Endothelial cell of umbilical vein (primary cell): Measurements from ENCODE around the gene GPATCH2L. TPM values are rescaled to one million over a fixed set of nuclear protein-coding genes. Genes with fewer than 3 reads are reported as not detected.

ENCODE experiments used
- BruUV-seq: library from RNA; stranded (reverse); fragments of 400-500 nt; replicated peaks from 2 replicates; lab custom pipeline; 2021; lab: Mats Ljungman, UMichigan
- CTCF ChIA-PET: fragments of 300-600, 350-600 bp; sonication (Branson Sonifier 250); formaldehyde crosslinking; loops from one replicate; lab custom pipeline; 2021; ENCODE audit warnings: antibody characterized with exemption, inconsistent platforms; lab: Charles Lee
- POLR2A ChIA-PET: fragments of 300-600, 350-600 bp; sonication (Branson Sonifier 250); formaldehyde crosslinking; loops from one replicate; lab custom pipeline; 2021; ENCODE audit warnings: antibody characterized with exemption, inconsistent platforms; lab: Charles Lee
- DNase-seq: peaks from one replicate; pipeline ENCODE4 v3.0.0-alpha.2; 2011; ENCODE audit warnings: low read depth, low spot score
- FAIRE-seq: peaks from 2 replicates; lab custom pipeline; 2011; peaks lifted over from hg19 to GRCh38; lab: Jason Lieb, UNC
- H2AFZ ChIP-seq: 2 replicates; pipeline ENCODE4 v1.6.0; 2012; ENCODE audit warnings: low read depth, low read length, control low read depth, inconsistent platforms
- H3K27ac ChIP-seq: 2 replicates; pipeline ENCODE4 v1.5.1; 2011; ENCODE audit warnings: low read depth, mild to moderate bottlenecking, control low read depth, low read length, moderate library complexity; ENCODE audit not compliant: insufficient read depth
- H3K27me3 ChIP-seq, 2 experiments: 2 replicates each; pipeline versions ENCODE4 v1.6.0 to v1.6.1; 2011; ENCODE audit warnings: low read length in 2 of 2, mixed read lengths in 1 of 2; ENCODE audit not compliant: control insufficient read depth in 2 of 2, insufficient read depth in 2 of 2
- H3K36me3 ChIP-seq, 2 experiments: 2 replicates in 1 of 2; 3 replicates in 1 of 2; pipeline ENCODE4 v1.5.1; 2011; ENCODE audit warnings: low read length in 2 of 2, mild to moderate bottlenecking in 1 of 2, moderate library complexity in 1 of 2; ENCODE audit not compliant: control insufficient read depth in 2 of 2, insufficient read depth in 2 of 2; ENCODE audit errors: extremely low read depth in 1 of 2
- H3K4me1 ChIP-seq: 3 replicates; pipeline ENCODE4 v1.5.1; 2011; ENCODE audit warnings: mild to moderate bottlenecking, low read length; ENCODE audit not compliant: control insufficient read depth, insufficient read depth; ENCODE audit errors: extremely low read depth
- H3K4me2 ChIP-seq: 2 replicates; pipeline ENCODE4 v1.6.1; 2011; ENCODE audit warnings: low read length, control low read depth, mixed read lengths; ENCODE audit not compliant: insufficient read depth
- H3K4me3 ChIP-seq, 3 experiments: fragments of 200-600 bp in 1 of 3; sonication (generic), shearing (Covaris generic) in 1 of 3; replicated peaks in 1 of 3; 2 replicates each; pipeline ENCODE4 v1.5.1; 2011 to 2016; ENCODE audit warnings: control low read depth in 3 of 3, low read length in 3 of 3, mild to moderate bottlenecking in 2 of 3, inconsistent platforms in 1 of 3, low read depth in 1 of 3, moderate library complexity in 1 of 3; ENCODE audit not compliant: insufficient read depth in 1 of 3
- H3K79me2 ChIP-seq: 2 replicates; pipeline ENCODE4 v1.6.0; 2012; ENCODE audit warnings: low read length, inconsistent platforms; ENCODE audit not compliant: control insufficient read depth, insufficient read depth
- H3K9ac ChIP-seq: replicated peaks from 2 replicates; pipeline ENCODE3; 2011; ENCODE audit warnings: low read length, control low read depth; ENCODE audit not compliant: insufficient read depth; ENCODE audit errors: extremely low read depth
- H3K9me1 ChIP-seq: replicated peaks from 3 replicates; pipeline ENCODE4 v1.6.0; 2011; ENCODE audit warnings: mild to moderate bottlenecking, low read length; ENCODE audit not compliant: control insufficient read depth, insufficient read depth; ENCODE audit errors: extremely low read depth
- H3K9me3 ChIP-seq: replicated peaks from 2 replicates; pipeline ENCODE4 v1.5.1; 2012; ENCODE audit warnings: low read length, inconsistent platforms; ENCODE audit not compliant: control insufficient read depth, insufficient read depth
- H4K20me1 ChIP-seq: replicated peaks from 2 replicates; pipeline ENCODE3; 2011; ENCODE audit warnings: mild to moderate bottlenecking, low read length; ENCODE audit not compliant: control insufficient read depth, insufficient read depth; ENCODE audit errors: extremely low read depth
- EZH2 ChIP-seq: IDR thresholded peaks from 2 replicates; pipeline ENCODE4 v1.6.1; 2012; ENCODE audit warnings: borderline replicate concordance, low read depth, mild to moderate bottlenecking, moderate library complexity, low read length, inconsistent platforms; ENCODE audit not compliant: severe bottlenecking
- FOS ChIP-seq: IDR thresholded peaks from 2 replicates; pipeline ENCODE4 v1.6.1; 2011; ENCODE audit warnings: mild to moderate bottlenecking, low read length, moderate library complexity, borderline replicate concordance; ENCODE audit not compliant: insufficient read depth
- GATA2 ChIP-seq: IDR thresholded peaks from 2 replicates; pipeline ENCODE4 v1.7.0; 2011; ENCODE audit warnings: low read depth, mild to moderate bottlenecking, moderate library complexity, mixed read lengths, low read length; ENCODE audit not compliant: insufficient read length, insufficient read depth
- JUN ChIP-seq: IDR thresholded peaks from 2 replicates; pipeline ENCODE4 v1.6.1; 2011; ENCODE audit warnings: borderline replicate concordance, low read depth; ENCODE audit not compliant: insufficient read length, insufficient read depth
- MYC ChIP-seq: IDR thresholded peaks from one replicate; pipeline ENCODE4 v1.6.1; 2011; ENCODE audit warnings: mild to moderate bottlenecking, low read depth, low read length
- POLR2A ChIP-seq: IDR thresholded peaks from 2 replicates; pipeline ENCODE4 v1.6.1; 2012; ENCODE audit warnings: low read depth, mild to moderate bottlenecking, control low read depth, low read length
- POLR2AphosphoS5 ChIP-seq: IDR thresholded peaks from 2 replicates; pipeline ENCODE4 v1.6.1; 2012; ENCODE audit warnings: low read depth, mild to moderate bottlenecking, control low read depth, low read length, moderate library complexity; ENCODE audit not compliant: insufficient read depth
- dilution Hi-C: fragments of 300-500 bp; cut with MboI; formaldehyde crosslinking; loops from one replicate; pipeline ENCODE4 v1.15.0; 2019; ENCODE audit warnings: low sequenced_read_pairs; ENCODE audit not compliant: extremely low pct_ligation_motif_present
- intact Hi-C: fragments of 100-400 bp; cut with micrococcal nuclease; formaldehyde crosslinking; loops from one replicate; pipeline ENCODE4 v1.10.0; 2022
- polyA plus RNA-seq, 4 experiments: library from polyadenylated mRNA; depleted of rRNA in 3 of 4; stranded (reverse) in 3 of 4; unstranded in 1 of 4; fragments of >200 nt; gene quantifications; 2 replicates each; pipeline versions ENCODE4 v1.2.1 to v1.2.3, GENCODE V29; 2011 to 2012; ENCODE audit warnings: missing spikeins in 1 of 4
- total RNA-seq: library from RNA; stranded (reverse); gene quantifications from 2 replicates; pipeline ENCODE4 v1.2.3, GENCODE V29; 2021
- TF ChIP-seq, protein P1 (sequence below): IDR thresholded peaks from 2 replicates; pipeline ENCODE4 v1.6.1; 2011; ENCODE audit not compliant: insufficient read depth, insufficient read length
- TF ChIP-seq, protein P2 (sequence below), 2 donors: IDR thresholded peaks; 1 replicate in 1 of 2; 2 replicates in 1 of 2; pipeline ENCODE4 v1.5.1; 2011; ENCODE audit warnings: low read length in 2 of 2, mild to moderate bottlenecking in 2 of 2, moderate library complexity in 2 of 2, control low read depth in 1 of 2, inconsistent platforms in 1 of 2, low read depth in 1 of 2; ENCODE audit not compliant: insufficient read depth in 1 of 2; ENCODE audit errors: extremely low read depth in 1 of 2

The GPATCH2L gene
- total and polyA plus RNA-seq, 2 donors (not counting 3 experiments of a cell fraction or from before 2014, with no cell fraction given) = 23.3 to 40.0 TPM

DNA sequence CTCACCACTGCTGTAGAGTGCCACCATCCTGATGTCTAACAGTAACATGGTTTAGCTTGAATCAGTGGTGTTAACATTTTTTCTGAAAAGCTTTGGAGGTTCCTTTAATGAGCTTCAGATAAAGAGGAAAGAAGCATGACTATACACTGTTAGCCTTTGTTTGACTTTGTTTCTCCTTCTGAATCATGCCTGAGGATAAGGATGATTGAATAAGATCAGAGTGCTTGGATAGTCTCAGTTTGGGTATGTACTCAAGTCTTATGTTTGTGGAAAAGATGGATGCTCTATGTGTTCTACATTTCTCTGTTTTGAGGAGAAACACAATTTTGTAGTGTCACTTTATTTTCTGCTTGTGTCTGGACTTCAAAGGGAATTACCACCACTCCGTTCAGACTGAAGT lies 42.0 kb downstream of the GPATCH2L start:
- CTCF ChIA-PET = interaction anchor here (2.5 kb wide), 1 partner anchor 12 kb away, joined by 11 read pairs; no protein-coding TSS in a partner anchor
- POLR2A ChIA-PET = no interaction called here
- intact Hi-C loops = no loop called here
- H4K20me1 ChIP-seq = no peaks in the 10 kb centered on the region
- H3K27me3 ChIP-seq = no peaks in the 10 kb centered on the region
- FAIRE-seq (no peak), DNase-seq (no peak)
- H3K79me2 ChIP-seq = peaks cover 1% of the 10 kb centered on the region
- no peak overlapping the region for H3K4me2 ChIP-seq
- no TSS peak for BruUV-seq
- dilution Hi-C loops = no loop called here
- no peaks in the 10 kb centered on the region for H3K9me3 ChIP-seq
- no peak overlapping the region for H3K27ac ChIP-seq
- peaks cover 4 to 11% of the 10 kb centered on the region in 2 experiments for H3K36me3 ChIP-seq
- H3K9me1 ChIP-seq = no peaks in the 10 kb centered on the region
- H3K4me3 ChIP-seq = no peak overlapping the region
- no peak overlapping the region for H3K9ac ChIP-seq
- H3K4me1 ChIP-seq = no peaks in the 10 kb centered on the region
- TF ChIP-seq POLR2AphosphoS5 = no peak
- no peak for TF ChIP-seq JUN
- TF ChIP-seq FOS = peak; percentile 45
- no peak for TF ChIP-seq EZH2
- H2AFZ ChIP-seq = no peak overlapping the region

DNA sequence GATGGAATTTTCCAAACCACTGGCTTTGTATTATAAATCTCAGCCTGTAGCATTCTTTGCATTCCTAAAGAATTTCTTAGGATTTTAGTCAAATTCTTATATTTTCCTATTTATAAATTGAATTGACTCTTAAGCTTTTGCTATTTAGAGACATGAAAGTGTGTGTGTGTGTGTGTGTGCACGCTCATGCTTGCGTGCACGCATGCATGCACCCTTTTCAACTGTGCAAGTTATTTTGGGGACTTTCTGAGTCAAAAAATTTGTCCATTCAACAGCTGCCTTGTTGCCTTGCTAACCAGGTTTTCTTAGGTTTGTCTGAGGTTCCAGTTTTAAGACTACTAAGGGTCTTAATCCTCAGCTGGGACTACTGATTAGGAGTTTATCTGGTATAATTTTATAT lies 42.6 kb downstream of the GPATCH2L start:
- dilution Hi-C loops = no loop called here
- BruUV-seq = no TSS peak

More for the DNA sequence above, 42.6 kb downstream of the GPATCH2L start:
- intact Hi-C loops = no loop called here
- Histone ChIP-seq H3K27ac (no peak overlapping the region), H3K4me3 (no peak overlapping the region), H3K4me2 (no peak overlapping the region), H3K27me3 (no peaks in the 10 kb centered on the region), H3K4me1 (no peaks in the 10 kb centered on the region), H4K20me1 (no peaks in the 10 kb centered on the region), H3K79me2 (peaks cover 1% of the 10 kb centered on the region), H3K36me3 (peaks cover 4 to 11% of the 10 kb centered on the region in 2 experiments), H2AFZ (no peak overlapping the region), H3K9me1 (no peaks in the 10 kb centered on the region), H3K9ac (no peak overlapping the region), H3K9me3 (no peaks in the 10 kb centered on the region)
- TF ChIP-seq, protein P1, sequence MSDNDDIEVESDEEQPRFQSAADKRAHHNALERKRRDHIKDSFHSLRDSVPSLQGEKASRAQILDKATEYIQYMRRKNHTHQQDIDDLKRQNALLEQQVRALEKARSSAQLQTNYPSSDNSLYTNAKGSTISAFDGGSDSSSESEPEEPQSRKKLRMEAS = no peak
- TF ChIP-seq POLR2AphosphoS5 (no peak), EZH2 (no peak), POLR2A (no peak), FOS (no peak), MYC (no peak), GATA2 (no peak), JUN (no peak)
- TF ChIP-seq, protein P2, sequence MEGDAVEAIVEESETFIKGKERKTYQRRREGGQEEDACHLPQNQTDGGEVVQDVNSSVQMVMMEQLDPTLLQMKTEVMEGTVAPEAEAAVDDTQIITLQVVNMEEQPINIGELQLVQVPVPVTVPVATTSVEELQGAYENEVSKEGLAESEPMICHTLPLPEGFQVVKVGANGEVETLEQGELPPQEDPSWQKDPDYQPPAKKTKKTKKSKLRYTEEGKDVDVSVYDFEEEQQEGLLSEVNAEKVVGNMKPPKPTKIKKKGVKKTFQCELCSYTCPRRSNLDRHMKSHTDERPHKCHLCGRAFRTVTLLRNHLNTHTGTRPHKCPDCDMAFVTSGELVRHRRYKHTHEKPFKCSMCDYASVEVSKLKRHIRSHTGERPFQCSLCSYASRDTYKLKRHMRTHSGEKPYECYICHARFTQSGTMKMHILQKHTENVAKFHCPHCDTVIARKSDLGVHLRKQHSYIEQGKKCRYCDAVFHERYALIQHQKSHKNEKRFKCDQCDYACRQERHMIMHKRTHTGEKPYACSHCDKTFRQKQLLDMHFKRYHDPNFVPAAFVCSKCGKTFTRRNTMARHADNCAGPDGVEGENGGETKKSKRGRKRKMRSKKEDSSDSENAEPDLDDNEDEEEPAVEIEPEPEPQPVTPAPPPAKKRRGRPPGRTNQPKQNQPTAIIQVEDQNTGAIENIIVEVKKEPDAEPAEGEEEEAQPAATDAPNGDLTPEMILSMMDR (IDR thresholded peaks at IDR 0.05; ENCODE audit: extremely low read depth in 1 of 2, insufficient read depth in 1 of 2, low read depth in 1 of 2, low read length in 2 of 2) = no peak
- ChIA-PET CTCF (interaction anchor here (2.5 kb wide), 1 partner anchor 13 kb away, joined by 11 read pairs; no protein-coding TSS in a partner anchor), POLR2A (no interaction called here)
- FAIRE-seq (no peak), DNase-seq (no peak)
